ENCODE measurements around the gene SLX9. TPM values are rescaled to one million over a fixed set of nuclear protein-coding genes. Genes with fewer than 3 reads are reported as not detected.
"Not testable (repeated sequence)": the region's sequence is repeated elsewhere in the genome, so short reads cannot be mapped to it uniquely, and the experiment has no call there.

SLX9 gene
- total and polyA plus RNA-seq, 8 donors: 5.4 to 83.4 (median 19.3) TPM

DNA sequence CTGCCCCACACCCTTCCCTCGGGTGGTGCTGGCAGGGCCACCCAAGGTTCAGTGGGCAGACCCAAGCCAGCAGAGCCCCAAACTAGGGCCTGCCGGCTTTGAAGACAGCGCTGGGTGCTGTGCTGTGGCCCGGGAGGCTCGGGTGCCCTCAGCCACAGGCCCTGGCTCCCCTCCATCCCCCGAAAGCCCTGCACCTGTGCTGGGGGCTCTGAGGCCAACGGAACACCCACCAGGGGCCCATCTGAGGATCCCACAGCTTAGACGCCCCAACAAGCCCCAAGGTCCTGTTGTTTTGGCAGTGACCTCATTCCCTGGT lies 27.7 kb upstream of the SLX9 start:
- Histone ChIP-seq H3K27ac (peak overlapping the region; percentile 53 to 85 (median 83)), H3K4me3 (peak overlapping the region in 2 of 4 donors; percentile 1 to 12), H3K9me3 (no peaks in the 10 kb centered on the region), H3K4me1 (peaks cover 34 to 86% (median 62%) of the 10 kb centered on the region in 4 donors), H3K36me3 (no peaks in the 10 kb centered on the region), H3K27me3 (no peaks in the 10 kb centered on the region)
- DNase-seq: no peak
- no peak for TF ChIP-seq POLR2A (IDR thresholded peaks at IDR 0.05)
- TF ChIP-seq CTCF (IDR thresholded peaks at IDR 0.05): no peak
- no peak for TF ChIP-seq EP300 (IDR thresholded peaks at IDR 0.05)
- TF ChIP-seq POLR2AphosphoS5 (IDR thresholded peaks at IDR 0.05): no peak
- intact Hi-C loops (cut with DNase I; ENCODE audit: low total_unique reads): no loop called here
- WGBS, 5 donors: 45 to 68% (median 53%) methylated on average over 4 to 8 of the region's 8 CpGs

DNA sequence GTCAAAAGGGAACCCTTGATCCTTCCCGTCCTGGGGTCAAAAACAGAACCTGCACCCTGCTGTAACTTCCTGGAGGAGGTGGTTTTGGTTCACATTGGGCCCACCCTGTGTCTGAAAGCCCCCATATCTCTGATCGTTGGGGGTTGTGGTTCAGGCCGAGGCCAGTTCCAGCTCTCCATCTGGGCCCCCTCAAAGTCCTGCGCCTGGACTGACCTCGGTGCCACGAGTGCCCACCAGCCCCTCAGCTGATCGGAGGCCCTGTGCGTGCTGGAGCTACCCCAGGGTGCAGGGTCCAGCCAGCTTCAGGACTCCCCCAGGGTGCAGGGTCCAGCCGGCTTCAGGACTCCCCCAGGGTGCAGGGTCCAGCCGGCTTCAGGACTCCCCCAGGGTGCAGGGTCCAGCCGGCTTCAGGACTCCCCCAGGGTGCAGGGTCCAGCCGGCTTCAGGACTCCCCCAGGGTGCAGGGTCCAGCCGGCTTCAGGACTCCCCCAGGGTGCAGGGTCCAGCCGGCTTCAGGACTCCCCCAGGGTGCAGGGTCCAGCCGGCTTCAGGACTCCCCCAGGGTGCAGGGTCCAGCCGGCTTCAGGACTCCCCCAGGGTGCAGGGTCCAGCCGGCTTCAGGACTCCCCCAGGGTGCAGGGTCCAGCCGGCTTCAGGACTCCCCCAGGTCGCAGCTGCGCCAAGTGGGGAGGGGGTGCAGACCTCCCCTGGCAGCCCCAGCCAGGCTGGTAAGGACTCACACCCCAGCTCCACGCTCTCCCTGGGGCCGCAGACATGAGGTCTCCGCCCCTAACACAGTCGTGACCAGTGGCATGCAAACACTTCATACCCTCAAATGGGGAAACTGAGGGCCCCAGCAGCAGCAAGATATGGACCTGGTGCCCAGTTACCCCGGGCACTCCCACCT lies 27.1 kb upstream of the SLX9 start:
- H3K9me3 ChIP-seq; H3K36me3 ChIP-seq; intact Hi-C loops (cut with DNase I; ENCODE audit: low total_unique reads); DNase-seq; H3K27me3 ChIP-seq: not testable (repeated sequence)
- Histone ChIP-seq H3K4me3 (peak overlapping the region in 1 of 4 donors; percentile 12), H3K4me1 (peaks cover 34 to 86% (median 58%) of the 10 kb centered on the region in 4 donors), H3K27ac (peak overlapping the region; percentile 14 to 85 (median 83))
- WGBS, 5 donors: 67 to 78% (median 71%) methylated on average over 8 to 19 of the region's 25 CpGs

GRCh38 chr21:44913425-44914175 lies 26.2 kb upstream of the SLX9 start:
- Histone ChIP-seq H3K9me3 (no peaks in the 10 kb centered on the region), H3K4me3 (peak overlapping the region in 1 of 4 donors; percentile 5), H3K4me1 (peaks cover 34 to 86% (median 53%) of the 10 kb centered on the region in 4 donors), H3K27me3 (peaks cover 0 to 4% (median 0%) of the 10 kb centered on the region in 3 donors), H3K27ac (peak overlapping the region; percentile 14 to 79 (median 37)), H3K36me3 (peaks cover 0 to 3% (median 0%) of the 10 kb centered on the region in 4 donors)
- 33 to 68% (median 60%) methylated on average over 5 to 7 of the region's 7 CpGs for whole genome bisulfite sequencing, 5 donors
- intact Hi-C loops (cut with DNase I; ENCODE audit: low total_unique reads): no loop called here
- DNase-seq: no peak
- TF ChIP-seq EP300 (IDR thresholded peaks at IDR 0.05) (no peak), CTCF (IDR thresholded peaks at IDR 0.05) (no peak), POLR2AphosphoS5 (IDR thresholded peaks at IDR 0.05) (no peak), POLR2A (IDR thresholded peaks at IDR 0.05) (no peak)

GRCh38 chr21:44914176-44914874 lies 25.5 kb upstream of the SLX9 start:
- Histone ChIP-seq H3K27me3 (peaks cover 0 to 8% (median 3%) of the 10 kb centered on the region in 3 donors), H3K36me3 (peaks cover 0 to 3% (median 0%) of the 10 kb centered on the region in 4 donors), H3K4me3 (peak overlapping the region in 1 of 4 donors; percentile 5), H3K9me3 (no peaks in the 10 kb centered on the region), H3K4me1 (peaks cover 34 to 81% (median 51%) of the 10 kb centered on the region in 4 donors), H3K27ac (peak overlapping the region in 4 of 5 donors; percentile 36 to 79 (median 60))
- intact Hi-C loops (cut with DNase I; ENCODE audit: low total_unique reads): no loop called here
- TF ChIP-seq POLR2A (IDR thresholded peaks at IDR 0.05) (no peak), POLR2AphosphoS5 (IDR thresholded peaks at IDR 0.05) (peak in 1 of 3 donors; percentile 6)
- peak in 1 of 2 donors; percentile 59 for DNase-seq
- WGBS, 5 donors: 54 to 68% (median 66%) methylated on average over 7 to 18 of the region's 18 CpGs

DNA sequence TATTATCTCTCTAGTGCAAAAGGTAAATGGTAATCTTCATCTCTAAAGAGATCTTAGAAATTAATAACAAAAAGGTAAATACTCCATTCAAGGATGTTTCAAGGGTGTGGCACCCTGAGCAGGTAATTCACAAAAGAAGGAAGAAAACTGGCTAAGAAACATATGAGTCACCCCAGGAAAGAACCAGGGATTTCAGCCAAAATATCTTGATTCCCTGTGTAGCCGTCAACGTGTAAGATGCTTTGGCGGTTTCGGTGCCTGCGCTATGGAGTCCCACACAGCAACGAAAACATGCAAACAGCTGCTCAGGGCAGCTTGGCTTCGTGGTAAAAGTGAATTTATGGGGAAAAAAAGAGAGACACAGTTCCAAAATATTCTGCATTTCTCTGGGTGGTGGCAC lies 22.9 kb upstream of the SLX9 start:
- 34 to 51% (median 41%) methylated on average over 7 of the region's 7 CpGs for WGBS, 5 donors
- H3K9me3 ChIP-seq: no peaks in the 10 kb centered on the region
- H3K4me1 ChIP-seq: peaks cover 18 to 56% (median 29%) of the 10 kb centered on the region in 4 donors
- TF ChIP-seq CTCF (IDR thresholded peaks at IDR 0.05) (no peak), POLR2A (IDR thresholded peaks at IDR 0.05) (no peak), POLR2AphosphoS5 (IDR thresholded peaks at IDR 0.05) (no peak)
- H3K36me3 ChIP-seq: peaks cover 0 to 3% (median 0%) of the 10 kb centered on the region in 4 donors
- peaks cover 0 to 32% (median 25%) of the 10 kb centered on the region in 3 donors for H3K27me3 ChIP-seq
- no peak overlapping the region for H3K27ac ChIP-seq
- DNase-seq: no peak
- H3K4me3 ChIP-seq: no peak overlapping the region
- intact Hi-C loops (cut with DNase I; ENCODE audit: low total_unique reads): no loop called here

Measured in stomach (tissue), 9 donors.